CD8-positive, alpha-beta memory T cell (primary cell): ENCODE measurements around the gene CAMSAP1. TPM values are rescaled to one million over a fixed set of nuclear protein-coding genes. Genes with fewer than 3 reads are reported as not detected.
A peak's percentile ranks its signal among the peaks of the same experiment; 100 is the strongest.

Experiments used
- CTCF ChIA-PET: fragments of 350-600 bp; sonication (Branson Sonifier 250); formaldehyde crosslinking; loops from one replicate; lab custom pipeline; 2021; ENCODE audit warnings: antibody characterized with exemption; lab: Charles Lee
- POLR2A ChIA-PET: fragments of 350-600 bp; sonication (Branson Sonifier 250); formaldehyde crosslinking; loops from one replicate; lab custom pipeline; 2021; ENCODE audit warnings: antibody characterized with exemption; lab: Charles Lee
- DNase-seq, 5 donors: peaks; one replicate each; pipeline versions ENCODE4 v3.0.0 to v3.0.0-alpha.2; 2020 to 2022; ENCODE audit warnings: mixed read lengths in 1 of 5
- H3K27ac ChIP-seq: one replicate; pipeline ENCODE4 v1.7.0; 2013; ENCODE audit warnings: low read depth, mild to moderate bottlenecking, low read length, moderate library complexity
- H3K27me3 ChIP-seq: 2 replicates; pipeline ENCODE4 v1.7.0; 2013; ENCODE audit warnings: low read length, mild to moderate bottlenecking; ENCODE audit not compliant: insufficient read depth, poor library complexity, severe bottlenecking
- H3K36me3 ChIP-seq: 2 replicates; pipeline ENCODE4 v1.7.0; 2013; ENCODE audit warnings: mild to moderate bottlenecking, low read length, moderate library complexity; ENCODE audit not compliant: insufficient read depth
- H3K4me1 ChIP-seq: 2 replicates; pipeline ENCODE4 v1.7.0; 2013; ENCODE audit warnings: mild to moderate bottlenecking, low read length, moderate library complexity; ENCODE audit not compliant: insufficient read depth
- H3K4me3 ChIP-seq: 2 replicates; pipeline ENCODE4 v1.7.0; 2013; ENCODE audit warnings: mild to moderate bottlenecking, low read length
- H3K9me3 ChIP-seq: 2 replicates; pipeline ENCODE4 v1.7.0; 2013; ENCODE audit warnings: mild to moderate bottlenecking, low read length
- H3K27ac Mint-ChIP-seq, 8 donors: one replicate each; pipeline ENCODE4 v1.8.0; 2020 to 2021; ENCODE audit warnings: mixed read lengths in 8 of 8, mild to moderate bottlenecking in 6 of 8, inconsistent platforms in 3 of 8, moderate library complexity in 3 of 8
- H3K27me3 Mint-ChIP-seq, 2 donors: one replicate each; pipeline ENCODE4 v1.8.0; 2020 to 2021; ENCODE audit warnings: mixed read lengths in 2 of 2, mild to moderate bottlenecking in 1 of 2, moderate library complexity in 1 of 2
- H3K36me3 Mint-ChIP-seq, 3 donors: one replicate each; pipeline ENCODE4 v1.8.0; 2020 to 2021; ENCODE audit warnings: mixed read lengths in 3 of 3, inconsistent platforms in 1 of 3, mild to moderate bottlenecking in 1 of 3
- H3K4me1 Mint-ChIP-seq, 3 donors: one replicate each; pipeline ENCODE4 v1.8.0; 2020 to 2021; ENCODE audit warnings: mixed read lengths in 3 of 3, inconsistent platforms in 1 of 3, mild to moderate bottlenecking in 1 of 3
- H3K4me3 Mint-ChIP-seq, 7 donors: one replicate each; pipeline ENCODE4 v1.8.0; 2020 to 2021; ENCODE audit warnings: mixed read lengths in 7 of 7, mild to moderate bottlenecking in 6 of 7, moderate library complexity in 4 of 7, inconsistent platforms in 2 of 7
- H3K9me3 Mint-ChIP-seq, 5 donors: one replicate each; pipeline ENCODE4 v1.8.0; 2020 to 2022; ENCODE audit warnings: mixed read lengths in 5 of 5, mild to moderate bottlenecking in 3 of 5, moderate library complexity in 2 of 5, inconsistent platforms in 1 of 5
- polyA plus RNA-seq: library from polyadenylated mRNA; unstranded; fragments of 300-500 nt; fragmentation: Illumina TruSeq; gene quantifications from one replicate; pipeline ENCODE4 v1.2.3, GENCODE V29; 2021
- total RNA-seq, 2 experiments: library from RNA; stranded (reverse); gene quantifications; one replicate each; pipeline ENCODE4 v1.2.3, GENCODE V29; 2021

CAMSAP1 gene
- total and polyA plus RNA-seq, 3 experiments from 2014 or later = 2.2 to 33.7 (median 30.4) TPM

- Mint-ChIP-seq H3K27ac (peak overlapping the region; percentile 62 to 95 (median 79)), H3K36me3 (peaks cover 0 to 6% (median 0%) of the 10 kb centered on the region in 3 donors), H3K9me3 (no peaks in the 10 kb centered on the region), H3K27me3 (no peaks in the 10 kb centered on the region), H3K4me3 (peak overlapping the region; percentile 6 to 89 (median 66)), H3K4me1 (peaks cover 64 to 95% (median 80%) of the 10 kb centered on the region in 3 donors)
- DNase-seq = peak; percentile 27 to 73 (median 52)
- POLR2A ChIA-PET = no interaction called here
- peak overlapping the region; percentile 24 for H3K4me3 ChIP-seq
- H3K4me1 ChIP-seq = peaks cover 49% of the 10 kb centered on the region
- H3K9me3 ChIP-seq = no peaks in the 10 kb centered on the region
- H3K27ac ChIP-seq = no peak overlapping the region
- H3K36me3 ChIP-seq = no peaks in the 10 kb centered on the region
- CTCF ChIA-PET = no interaction called here
- no peaks in the 10 kb centered on the region for H3K27me3 ChIP-seq
Measured at GRCh38 chr9:135887585-135888050, 19.7 kb downstream of the CAMSAP1 start.

GRCh38 chr9:135887021-135887507 lies 20.3 kb downstream of the CAMSAP1 start:
- Mint-ChIP-seq H3K4me1 (peaks cover 62 to 91% (median 78%) of the 10 kb centered on the region in 3 donors), H3K36me3 (peaks cover 0 to 11% (median 0%) of the 10 kb centered on the region in 3 donors), H3K4me3 (peak overlapping the region; percentile 6 to 89 (median 74)), H3K27me3 (no peaks in the 10 kb centered on the region), H3K9me3 (no peaks in the 10 kb centered on the region), H3K27ac (peak overlapping the region in 6 of 8 donors; percentile 62 to 95 (median 84))
- ChIA-PET CTCF (interaction anchor here (0.5 kb wide), 1 partner anchor 23 kb away, joined by 3 read pairs; no protein-coding TSS in a partner anchor), POLR2A (no interaction called here)
- Histone ChIP-seq H3K27ac (no peak overlapping the region), H3K36me3 (no peaks in the 10 kb centered on the region), H3K27me3 (no peaks in the 10 kb centered on the region), H3K9me3 (no peaks in the 10 kb centered on the region), H3K4me1 (peaks cover 49% of the 10 kb centered on the region), H3K4me3 (peak overlapping the region; percentile 24)
- no peak for DNase-seq

DNA sequence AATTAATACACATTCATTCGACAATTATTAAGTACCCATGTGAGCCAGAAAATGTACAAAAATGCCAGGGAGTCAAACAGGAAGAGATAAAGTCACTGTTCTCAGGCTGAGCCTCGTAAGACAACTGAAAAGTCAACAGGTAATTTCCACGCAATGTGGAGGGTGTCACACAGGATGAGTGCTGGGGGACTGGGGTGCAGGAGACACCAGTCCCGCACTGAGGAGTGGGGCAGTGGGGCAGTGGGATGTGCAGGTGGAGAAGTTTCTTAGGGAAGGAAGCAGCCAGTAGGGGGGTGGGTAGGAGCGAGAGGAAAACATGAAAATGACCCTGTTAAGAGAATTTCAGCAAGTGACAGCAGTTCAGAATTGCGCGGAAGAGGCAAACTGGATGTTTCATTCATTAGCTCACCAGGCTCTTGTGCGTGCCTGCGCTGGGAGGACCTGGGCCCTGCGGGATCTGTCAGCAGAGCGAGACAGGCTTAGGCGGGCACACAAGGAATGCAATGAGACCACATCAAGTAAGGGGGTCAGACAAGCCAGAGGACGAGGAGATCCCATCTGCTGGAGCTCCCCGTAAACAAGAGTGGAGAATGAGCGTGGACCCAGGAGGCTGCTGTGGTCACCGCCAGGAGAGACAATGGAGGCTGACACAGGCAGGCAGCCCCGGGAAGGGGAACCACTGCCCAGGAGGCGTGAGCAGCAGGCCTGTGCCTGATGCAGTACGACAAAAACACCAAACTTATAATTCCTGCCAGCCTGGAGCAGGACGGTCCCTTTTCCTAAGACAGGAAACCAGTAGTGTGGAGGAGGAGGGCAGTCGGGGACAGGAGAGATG lies 21.0 kb downstream of the CAMSAP1 start:
- H3K4me1 Mint-ChIP-seq = peaks cover 60 to 85% (median 71%) of the 10 kb centered on the region in 3 donors
- Histone ChIP-seq H3K9me3 (no peaks in the 10 kb centered on the region), H3K27me3 (no peaks in the 10 kb centered on the region), H3K4me3 (no peak overlapping the region), H3K27ac (no peak overlapping the region), H3K36me3 (no peaks in the 10 kb centered on the region), H3K4me1 (peaks cover 48% of the 10 kb centered on the region)
- POLR2A ChIA-PET = no interaction called here
- no peak for DNase-seq
- no peaks in the 10 kb centered on the region for H3K9me3 Mint-ChIP-seq
- peaks cover 0 to 18% (median 0%) of the 10 kb centered on the region in 3 donors for H3K36me3 Mint-ChIP-seq
- H3K4me3 Mint-ChIP-seq = peak overlapping the region in 6 of 7 donors; percentile 37 to 78 (median 66)
- no peaks in the 10 kb centered on the region for H3K27me3 Mint-ChIP-seq
- CTCF ChIA-PET = interaction anchor here (0.5 kb wide), 1 partner anchor 22 kb away, joined by 3 read pairs; no protein-coding TSS in a partner anchor
- peak overlapping the region in 6 of 8 donors; percentile 29 to 95 (median 85) for H3K27ac Mint-ChIP-seq

DNA sequence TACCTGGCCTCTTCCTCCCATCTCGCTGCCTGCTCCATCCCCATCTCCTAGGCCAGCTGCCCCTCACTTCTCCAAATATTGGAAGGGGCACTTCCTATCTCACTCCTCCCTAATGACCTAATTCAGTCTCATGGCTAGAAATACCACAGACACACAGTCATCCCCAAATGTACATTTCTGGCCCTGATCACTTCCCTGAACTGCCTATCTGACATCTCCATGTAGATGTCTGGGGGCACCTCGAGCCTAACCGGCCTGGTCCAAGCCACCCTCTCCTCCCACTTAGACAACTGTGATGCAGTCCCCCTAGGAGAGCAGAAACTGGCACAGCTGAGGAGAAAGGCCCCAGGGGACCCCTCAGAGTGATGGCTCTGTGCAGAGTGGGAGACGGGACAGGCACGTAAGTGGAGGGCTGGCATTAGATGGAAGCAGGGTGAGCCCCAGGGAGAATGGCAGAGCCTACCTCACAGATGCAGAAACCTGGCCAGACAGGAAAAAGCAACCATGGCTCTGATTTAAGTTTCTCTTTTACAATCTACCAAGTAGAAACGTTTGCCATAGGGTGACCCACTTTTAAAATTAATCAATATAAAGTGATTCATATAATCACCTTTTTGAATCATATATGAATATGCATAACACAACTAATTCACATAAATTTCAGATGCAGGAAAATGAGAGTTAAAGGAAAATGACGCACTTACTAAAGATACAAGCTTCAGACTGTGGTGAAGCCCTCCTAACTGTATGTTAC lies 22.1 kb downstream of the CAMSAP1 start:
- Histone ChIP-seq H3K4me3 (no peak overlapping the region), H3K4me1 (peaks cover 43% of the 10 kb centered on the region), H3K36me3 (no peaks in the 10 kb centered on the region), H3K27ac (no peak overlapping the region), H3K27me3 (no peaks in the 10 kb centered on the region), H3K9me3 (no peaks in the 10 kb centered on the region)
- Mint-ChIP-seq H3K27ac (peak overlapping the region in 5 of 8 donors; percentile 55 to 90 (median 61)), H3K4me3 (peak overlapping the region in 2 of 7 donors; percentile 32 to 51), H3K4me1 (peaks cover 56 to 75% (median 61%) of the 10 kb centered on the region in 3 donors), H3K27me3 (no peaks in the 10 kb centered on the region), H3K9me3 (no peaks in the 10 kb centered on the region), H3K36me3 (peaks cover 0 to 20% (median 0%) of the 10 kb centered on the region in 3 donors)
- POLR2A ChIA-PET = interaction anchor here (0.6 kb wide), 1 partner anchor 56 kb away, joined by 3 read pairs; no protein-coding TSS in a partner anchor
- no peak for DNase-seq
- CTCF ChIA-PET = no interaction called here

DNA sequence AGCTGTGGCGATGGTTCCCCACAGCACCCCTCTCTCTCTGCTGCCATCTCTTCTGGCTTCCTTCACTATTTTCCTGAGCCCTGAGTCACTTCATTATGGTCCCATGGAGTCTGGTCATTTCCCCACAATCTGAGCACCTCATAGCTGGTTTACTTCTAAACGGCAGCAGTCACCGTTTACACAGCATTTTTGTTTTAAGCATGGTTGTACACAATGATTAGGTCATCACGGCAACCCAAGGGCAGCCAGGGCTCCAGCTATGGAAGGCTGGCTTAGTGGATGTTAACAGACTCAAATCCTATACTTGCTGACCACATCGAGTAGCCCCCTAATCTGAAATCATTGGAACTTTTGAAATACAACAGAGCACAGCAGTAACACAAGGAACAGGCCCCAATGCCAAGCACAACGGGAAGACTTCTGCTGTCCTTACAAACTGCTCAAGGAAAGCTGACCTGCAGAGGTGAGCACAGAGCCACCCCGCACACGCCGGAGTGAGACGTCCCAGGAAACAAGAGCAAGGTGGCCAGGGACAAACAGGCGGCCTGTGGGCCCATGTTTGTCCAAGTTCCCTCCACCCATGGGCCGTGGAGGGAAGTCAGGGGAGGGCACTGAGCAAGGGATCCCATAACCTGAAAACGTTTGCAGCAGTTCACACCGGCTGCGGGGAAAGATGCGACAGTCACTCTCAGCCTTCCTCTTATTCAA lies 22.9 kb downstream of the CAMSAP1 start:
- H3K4me1 ChIP-seq = peaks cover 43% of the 10 kb centered on the region
- CTCF ChIA-PET = no interaction called here

GRCh38 chr9:135883410-135884089 lies 23.8 kb downstream of the CAMSAP1 start:
- Histone ChIP-seq H3K36me3 (no peaks in the 10 kb centered on the region), H3K4me1 (peaks cover 43% of the 10 kb centered on the region), H3K27me3 (no peaks in the 10 kb centered on the region), H3K9me3 (no peaks in the 10 kb centered on the region), H3K4me3 (no peak overlapping the region), H3K27ac (no peak overlapping the region)
- H3K9me3 Mint-ChIP-seq = no peaks in the 10 kb centered on the region
- peaks cover 54 to 68% (median 60%) of the 10 kb centered on the region in 3 donors for H3K4me1 Mint-ChIP-seq
- H3K4me3 Mint-ChIP-seq = no peak overlapping the region
- CTCF ChIA-PET = no interaction called here
- H3K27me3 Mint-ChIP-seq = no peaks in the 10 kb centered on the region
- DNase-seq = no peak
- POLR2A ChIA-PET = no interaction called here
- H3K36me3 Mint-ChIP-seq = peaks cover 0 to 32% (median 3%) of the 10 kb centered on the region in 3 donors
- H3K27ac Mint-ChIP-seq = peak overlapping the region in 4 of 8 donors; percentile 5 to 66 (median 28)

More for the DNA sequence above, 22.9 kb downstream of the CAMSAP1 start:
- POLR2A ChIA-PET = interaction anchor here (0.6 kb wide), 1 partner anchor 55 kb away, joined by 3 read pairs; no protein-coding TSS in a partner anchor
- H3K27me3 Mint-ChIP-seq = no peaks in the 10 kb centered on the region
- H3K36me3 Mint-ChIP-seq = peaks cover 0 to 23% (median under 1%) of the 10 kb centered on the region in 3 donors
- peaks cover 57 to 68% (median 60%) of the 10 kb centered on the region in 3 donors for H3K4me1 Mint-ChIP-seq
- Histone ChIP-seq H3K27ac (no peak overlapping the region), H3K4me3 (no peak overlapping the region), H3K27me3 (no peaks in the 10 kb centered on the region), H3K9me3 (no peaks in the 10 kb centered on the region), H3K36me3 (no peaks in the 10 kb centered on the region)
- no peaks in the 10 kb centered on the region for H3K9me3 Mint-ChIP-seq
- no peak for DNase-seq
- no peak overlapping the region for H3K4me3 Mint-ChIP-seq
- peak overlapping the region in 3 of 8 donors; percentile 4 to 20 (median 5) for H3K27ac Mint-ChIP-seq

DNA sequence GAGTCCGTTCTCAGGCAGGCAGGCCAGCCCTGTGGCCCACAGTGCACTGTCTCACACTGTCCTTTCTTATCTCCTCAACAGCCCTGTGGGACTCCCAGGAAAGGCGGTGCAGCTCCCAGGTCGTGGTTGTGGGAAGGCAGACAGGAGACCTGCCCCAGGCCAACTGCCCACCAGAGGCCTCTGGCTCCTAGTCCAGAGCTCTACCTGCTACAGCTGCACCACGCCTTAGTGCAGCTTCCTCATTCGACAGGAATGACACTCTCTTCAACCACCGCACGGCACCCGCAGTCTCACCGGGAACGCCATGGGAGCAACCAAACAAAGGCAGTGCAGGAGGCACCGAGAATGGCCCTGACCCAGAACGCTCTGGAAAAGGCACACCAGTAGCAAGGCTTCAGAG lies 25.3 kb downstream of the CAMSAP1 start:
- POLR2A ChIA-PET = no interaction called here
- Mint-ChIP-seq H3K9me3 (no peaks in the 10 kb centered on the region), H3K36me3 (peaks cover 0 to 37% (median 4%) of the 10 kb centered on the region in 3 donors), H3K4me1 (peaks cover 46 to 65% (median 54%) of the 10 kb centered on the region in 3 donors), H3K27me3 (no peaks in the 10 kb centered on the region), H3K27ac (peak overlapping the region in 1 of 8 donors; percentile 12), H3K4me3 (no peak overlapping the region)
- peaks cover 28% of the 10 kb centered on the region for H3K4me1 ChIP-seq
- H3K27me3 ChIP-seq = no peaks in the 10 kb centered on the region
- DNase-seq = no peak
- CTCF ChIA-PET = no interaction called here
- no peak overlapping the region for H3K4me3 ChIP-seq
- H3K9me3 ChIP-seq = no peaks in the 10 kb centered on the region
- no peaks in the 10 kb centered on the region for H3K36me3 ChIP-seq
- no peak overlapping the region for H3K27ac ChIP-seq
